A549 (cell line): ENCODE measurements around the gene HNMT. TPM values are rescaled to one million over a fixed set of nuclear protein-coding genes. Genes with fewer than 3 reads are reported as not detected.

Experiments used
- ATAC-seq, 2 experiments: fragments of 200-7000 bp in 1 of 2; fragments of >200 bp in 1 of 2; cut with Nextera tagmentation in 1 of 2; cut with Tn5 transposase in 1 of 2; 3 replicates each; pipeline versions ENCODE4 v1.8.0 to v1.9.1; 2018 to 2020; ENCODE audit warnings: mild to moderate bottlenecking in 1 of 2, moderate library complexity in 1 of 2
- CTCF ChIA-PET: fragments of 300-600 bp; sonication (Branson Sonifier 250); formaldehyde crosslinking; extraction: SDS; loops from one replicate; lab custom pipeline; 2021; ENCODE audit warnings: antibody characterized with exemption, inconsistent platforms; lab: Yijun Ruan, JAX
- POLR2A ChIA-PET: fragments of 350-600 bp; formaldehyde crosslinking; extraction: SDS; loops from one replicate; lab custom pipeline; 2021; ENCODE audit warnings: antibody characterized with exemption, inconsistent platforms; lab: Yijun Ruan, JAX
- DNase-seq, 2 experiments: peaks; one replicate each; pipeline versions ENCODE4 v3.0.0 to v3.0.0-alpha.2; 2011 to 2016; ENCODE audit warnings: low read depth in 1 of 2, low spot score in 1 of 2
- FAIRE-seq: peaks from 2 replicates; lab custom pipeline; 2011; peaks lifted over from hg19 to GRCh38; lab: Jason Lieb, UNC
- H3K27ac ChIP-seq, 2 experiments: fragments of >200 bp; sonication (Bioruptor Twin); formaldehyde crosslinking; 3 replicates each; pipeline ENCODE4 v1.5.1; 2016 to 2017
- H3K4me1 ChIP-seq: fragments of >200 bp; sonication (Bioruptor Twin); formaldehyde crosslinking; 3 replicates; pipeline ENCODE4 v1.6.1; 2016
- H3K4me2 ChIP-seq: fragments of >200 bp; sonication (Bioruptor Twin); formaldehyde crosslinking; 3 replicates; pipeline ENCODE4 v1.6.1; 2016
- H3K4me3 ChIP-seq: fragments of >200 bp; sonication (Bioruptor Twin); formaldehyde crosslinking; 3 replicates; pipeline ENCODE4 v1.5.1; 2016
- H3K9me3 ChIP-seq: fragments of >200 bp; sonication (Bioruptor Twin); formaldehyde crosslinking; 3 replicates; pipeline ENCODE4 v1.6.1; 2016
- BCL3 ChIP-seq: fragments of >200 bp; sonication (Bioruptor Twin); formaldehyde crosslinking; IDR thresholded peaks from 3 replicates; pipeline ENCODE4 v1.6.1; 2016
- CEBPB ChIP-seq, 2 experiments: fragments of >200 bp in 1 of 2; sonication (Bioruptor Twin) in 1 of 2; formaldehyde crosslinking in 1 of 2; IDR thresholded peaks; 2 replicates each; pipeline ENCODE4 v1.6.1; 2012 to 2016
- CHD2 ChIP-seq: fragments of 150-350 bp; IDR thresholded peaks from 2 replicates; pipeline ENCODE4 v1.6.1; 2014; ENCODE audit warnings: low read length; ENCODE audit not compliant: partially characterized antibody
- CHD4 ChIP-seq: fragments of 200-600 bp; sonication (generic); IDR thresholded peaks from 2 replicates; pipeline ENCODE4 v1.6.1; 2016; ENCODE audit warnings: antibody characterized with exemption, mild to moderate bottlenecking, borderline replicate concordance
- EP300 ChIP-seq, 2 experiments: fragments of >200 bp; sonication (Bioruptor Twin); formaldehyde crosslinking; IDR thresholded peaks; 2 replicates in 1 of 2; 3 replicates in 1 of 2; pipeline ENCODE4 v1.6.1; 2016 to 2017
- FOSL2 ChIP-seq, 2 experiments: fragments of 450-650 bp in 1 of 2; fragments of >200 bp in 1 of 2; sonication (Bioruptor Twin) in 1 of 2; formaldehyde crosslinking; IDR thresholded peaks; 2 replicates each; pipeline versions ENCODE4 v1.5.0 to v1.6.1; 2016 to 2020; ENCODE audit warnings: mild to moderate bottlenecking in 1 of 2, moderate library complexity in 1 of 2
- GATA3 ChIP-seq: IDR thresholded peaks from 2 replicates; pipeline ENCODE4 v1.6.1; 2012; ENCODE audit warnings: borderline replicate concordance
- HEYL ChIP-seq: fragments of 250-450 bp; sonication (Bioruptor Pico); IDR thresholded peaks from 2 replicates; pipeline ENCODE4 v1.8.0; 2021; ENCODE audit warnings: mild to moderate bottlenecking, moderate library complexity
- HMGXB4 ChIP-seq: fragments of 250-450 bp; sonication (Bioruptor Pico); IDR thresholded peaks from 2 replicates; pipeline ENCODE4 v1.5.0; 2021; ENCODE audit warnings: mild to moderate bottlenecking, moderate library complexity, borderline replicate concordance
- HOXB5 ChIP-seq: fragments of 250-450 bp; sonication (Bioruptor Pico); IDR thresholded peaks from 2 replicates; pipeline ENCODE4 v1.5.0; 2020; ENCODE audit warnings: mild to moderate bottlenecking, moderate library complexity
- JUN ChIP-seq, 2 experiments: fragments of >200 bp; sonication (Bioruptor Twin); formaldehyde crosslinking; IDR thresholded peaks; 2 replicates in 1 of 2; 3 replicates in 1 of 2; pipeline ENCODE4 v1.6.1; 2016 to 2017
- JUNB ChIP-seq: fragments of >200 bp; sonication (Bioruptor Twin); formaldehyde crosslinking; IDR thresholded peaks from 2 replicates; pipeline ENCODE4 v1.6.1; 2016
- MAFK ChIP-seq: fragments of 450-650 bp; IDR thresholded peaks from 2 replicates; pipeline ENCODE4 v1.6.1; 2014; ENCODE audit not compliant: partially characterized antibody
- MAZ ChIP-seq: fragments of 150-350 bp; IDR thresholded peaks from 2 replicates; pipeline ENCODE4 v1.6.1; 2014; ENCODE audit warnings: antibody characterized with exemption, low read depth, low read length, borderline replicate concordance
- NPAS2 ChIP-seq: fragments of 250-450 bp; sonication (Bioruptor Pico); IDR thresholded peaks from 2 replicates; pipeline ENCODE4 v1.8.0; 2022; ENCODE audit warnings: mild to moderate bottlenecking, moderate library complexity, borderline replicate concordance
- PBX3 ChIP-seq: IDR thresholded peaks from 2 replicates; pipeline ENCODE4 v1.6.1; 2012
- RAD21 ChIP-seq, 2 experiments: fragments of >200 bp in 1 of 2; sonication (Bioruptor Twin) in 1 of 2; formaldehyde crosslinking in 1 of 2; IDR thresholded peaks in 1 of 2; conservative IDR thresholded peaks in 1 of 2; 2 replicates in 1 of 2; 3 replicates in 1 of 2; pipeline ENCODE4 v1.6.1; 2012 to 2018; ENCODE audit warnings: inconsistent platforms in 1 of 2
- RNF2 ChIP-seq: fragments of 200-600 bp; sonication (generic); IDR thresholded peaks from 2 replicates; pipeline ENCODE4 v1.6.1; 2016; ENCODE audit warnings: low read depth, mild to moderate bottlenecking, antibody characterized with exemption, moderate library complexity, borderline replicate concordance
- SMC3 ChIP-seq: fragments of >200 bp; sonication (Bioruptor Twin); formaldehyde crosslinking; IDR thresholded peaks from 3 replicates; pipeline ENCODE4 v1.6.1; 2018; ENCODE audit warnings: inconsistent platforms
- TFCP2L1 ChIP-seq: fragments of 250-450 bp; sonication (Bioruptor Pico); IDR thresholded peaks from 2 replicates; pipeline ENCODE4 v1.5.0; 2021; ENCODE audit warnings: mild to moderate bottlenecking
- ZFP36 ChIP-seq: fragments of 450-650 bp; IDR thresholded peaks from 2 replicates; pipeline ENCODE4 v1.6.1; 2014; ENCODE audit warnings: borderline replicate concordance; ENCODE audit not compliant: partially characterized antibody
- WGBS: methylation state at CpG from one replicate; pipeline ENCODE4 v1.1.6; 2017; ENCODE audit errors: missing lambda C conversion rate; 5-methylcytosine and 5-hydroxymethylcytosine counted together
- polyA plus RNA-seq, 4 experiments: library from polyadenylated mRNA; depleted of rRNA in 3 of 4; stranded (reverse); fragments of >200 nt; fragmentation: RNase III in 1 of 4; extraction: RNeasy Plus Mini Kit Qiagen cat#74134 plus additional on column Dnase treatment in 1 of 4; gene quantifications; 2 replicates in 3 of 4; 3 replicates in 1 of 4; pipeline ENCODE4 v1.2.3, GENCODE V29; 2011 to 2017
- TF ChIP-seq, protein P1 (sequence below): IDR thresholded peaks from 2 replicates; pipeline ENCODE4 v1.6.1; 2012
- TF ChIP-seq, protein P2 (sequence below): fragments of 450-650 bp; IDR thresholded peaks from 2 replicates; pipeline ENCODE4 v1.6.1; 2014; ENCODE audit warnings: antibody characterized with exemption
- TF ChIP-seq, protein P3 (sequence below): fragments of 150-350 bp; IDR thresholded peaks from 2 replicates; pipeline ENCODE4 v1.6.1; 2014; ENCODE audit warnings: low read depth, mild to moderate bottlenecking, low read length

HNMT gene
- polyA plus RNA-seq, 2 of the 4 experiments (the other 2 are of a cell fraction), result 1.5 to 5.5 TPM

GRCh38 chr2:138059487-138060300, 95.4 kb downstream of the HNMT start:
- FAIRE-seq, result no peak
- 2% methylated on average over 3 of the region's 3 CpGs for WGBS
- H3K4me1 ChIP-seq, result peaks cover 24% of the 10 kb centered on the region
- no peak for TF ChIP-seq ZFP36
- peak in 1 of 2 experiments; percentile 18; a peak in 1 of 5 replicates for TF ChIP-seq RAD21 (conservative IDR thresholded peaks at IDR 0.05 in 1 of 2, IDR thresholded peaks at IDR 0.05 in 1 of 2)
- peak; percentile 93 for TF ChIP-seq MAFK
- 0 out of 3 replicates have a peak, but pooled peaks have one; percentile 41 for TF ChIP-seq SMC3
- TF ChIP-seq, all 56 proteins: peak for 3
- H3K4me3 ChIP-seq, result no peak overlapping the region
- CTCF ChIA-PET, result interaction anchor here (1.2 to 1.3 kb wide), 2 partner anchors 38 to 95 kb away, joined by 3 read pairs; partner anchors contain the start of gene HNMT
- DNase-seq (peak in 1 of 2 experiments; percentile 45), ATAC-seq (peak; percentile 84)
- POLR2A ChIA-PET, result interaction anchor here (1.5 kb wide), 1 partner anchor 12 kb away, joined by 5 read pairs; no protein-coding TSS in a partner anchor
- peaks cover 7% of the 10 kb centered on the region; the same call in 1 of the 3 replicates for H3K9me3 ChIP-seq
- peak overlapping the region; percentile 68 for H3K4me2 ChIP-seq
- peak overlapping the region; percentile 60 to 62 for H3K27ac ChIP-seq

DNA sequence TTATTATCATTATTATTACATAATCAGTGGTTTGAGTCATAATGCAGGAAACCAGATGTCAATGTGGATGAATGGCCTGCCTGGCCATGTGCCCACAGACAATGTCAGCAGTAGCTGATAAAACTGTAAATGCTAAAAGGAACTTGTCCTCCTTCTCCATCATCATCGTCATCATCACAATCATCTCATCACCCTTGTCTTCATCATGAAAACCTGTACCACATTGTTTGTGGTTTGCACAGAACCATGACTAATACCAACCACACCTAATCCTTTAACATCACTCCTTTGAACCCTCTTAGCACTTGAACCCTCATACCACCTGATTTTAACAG, 96.0 kb downstream of the HNMT start:
- peak; percentile 7 to 92 for DNase-seq
- no peak for FAIRE-seq
- Histone ChIP-seq H3K4me2 (peak overlapping the region; percentile 68), H3K4me1 (peaks cover 24% of the 10 kb centered on the region), H3K9me3 (peaks cover 7% of the 10 kb centered on the region; the same call in 1 of the 3 replicates), H3K27ac (peak overlapping the region; percentile 31 to 45; a peak in 5 of 6 replicates), H3K4me3 (no peak overlapping the region)
- CTCF ChIA-PET, result interaction anchor here (1.2 to 1.3 kb wide), 2 partner anchors 37 to 96 kb away, joined by 3 read pairs; partner anchors contain the start of gene HNMT
- TF ChIP-seq BCL3 (peak; percentile 94), CEBPB (IDR thresholded peaks at IDR 0.05) (peak; percentile 87 to 96; a peak in 3 of 4 replicates), JUN (IDR thresholded peaks at IDR 0.05) (peak; percentile 88 to 92; a peak in 4 of 5 replicates), RAD21 (conservative IDR thresholded peaks at IDR 0.05 in 1 of 2, IDR thresholded peaks at IDR 0.05 in 1 of 2) (peak in 1 of 2 experiments; percentile 63; a peak in 3 of 5 replicates), PBX3 (peak; percentile 79), MAFK (no peak), GATA3 (peak; percentile 98), NPAS2 (CRISPR knock-in tag) (no peak), FOSL2 (IDR thresholded peaks at IDR 0.05) (peak; percentile 91), FOSL2 (CRISPR knock-in tag; IDR thresholded peaks at IDR 0.05) (peak; percentile 87), EP300 (IDR thresholded peaks at IDR 0.05) (peak; percentile 84 to 86; a peak in 4 of 5 replicates), CHD2 (no peak), JUNB (peak; percentile 98), HOXB5 (CRISPR knock-in tag) (peak; percentile 98)
- TF ChIP-seq, protein P1, sequence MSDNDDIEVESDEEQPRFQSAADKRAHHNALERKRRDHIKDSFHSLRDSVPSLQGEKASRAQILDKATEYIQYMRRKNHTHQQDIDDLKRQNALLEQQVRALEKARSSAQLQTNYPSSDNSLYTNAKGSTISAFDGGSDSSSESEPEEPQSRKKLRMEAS, result peak; percentile 72; the same call in 1 of the 2 replicates
- TF ChIP-seq, protein P2, sequence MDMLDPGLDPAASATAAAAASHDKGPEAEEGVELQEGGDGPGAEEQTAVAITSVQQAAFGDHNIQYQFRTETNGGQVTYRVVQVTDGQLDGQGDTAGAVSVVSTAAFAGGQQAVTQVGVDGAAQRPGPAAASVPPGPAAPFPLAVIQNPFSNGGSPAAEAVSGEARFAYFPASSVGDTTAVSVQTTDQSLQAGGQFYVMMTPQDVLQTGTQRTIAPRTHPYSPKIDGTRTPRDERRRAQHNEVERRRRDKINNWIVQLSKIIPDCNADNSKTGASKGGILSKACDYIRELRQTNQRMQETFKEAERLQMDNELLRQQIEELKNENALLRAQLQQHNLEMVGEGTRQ, result no peak; the same call in 1 of the 2 replicates
- ATAC-seq, result peak; percentile 85 to 91
- POLR2A ChIA-PET, result interaction anchor here (1.5 kb wide), 1 partner anchor 11 kb away, joined by 5 read pairs; no protein-coding TSS in a partner anchor
- WGBS, result 0% methylated on average over 1 of the region's 1 CpG

- Histone ChIP-seq H3K9me3 (peaks cover 7% of the 10 kb centered on the region; the same call in 1 of the 3 replicates), H3K4me1 (peaks cover 24% of the 10 kb centered on the region), H3K4me3 (no peak overlapping the region), H3K4me2 (no peak overlapping the region), H3K27ac (peak overlapping the region in 1 of 2 experiments; percentile 23; a peak in 1 of 6 replicates)
- POLR2A ChIA-PET, result no interaction called here
- FAIRE-seq (no peak), ATAC-seq (no peak), DNase-seq (no peak)
- WGBS, result 91% methylated on average over 2 of the region's 2 CpGs
- CTCF ChIA-PET, result no interaction called here
- no peak for TF ChIP-seq HEYL (CRISPR knock-in tag)
- TF ChIP-seq JUNB, result no peak
- no peak for TF ChIP-seq CHD4
- TF ChIP-seq, protein P3, sequence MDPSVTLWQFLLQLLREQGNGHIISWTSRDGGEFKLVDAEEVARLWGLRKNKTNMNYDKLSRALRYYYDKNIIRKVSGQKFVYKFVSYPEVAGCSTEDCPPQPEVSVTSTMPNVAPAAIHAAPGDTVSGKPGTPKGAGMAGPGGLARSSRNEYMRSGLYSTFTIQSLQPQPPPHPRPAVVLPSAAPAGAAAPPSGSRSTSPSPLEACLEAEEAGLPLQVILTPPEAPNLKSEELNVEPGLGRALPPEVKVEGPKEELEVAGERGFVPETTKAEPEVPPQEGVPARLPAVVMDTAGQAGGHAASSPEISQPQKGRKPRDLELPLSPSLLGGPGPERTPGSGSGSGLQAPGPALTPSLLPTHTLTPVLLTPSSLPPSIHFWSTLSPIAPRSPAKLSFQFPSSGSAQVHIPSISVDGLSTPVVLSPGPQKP, result no peak
- TF ChIP-seq HMGXB4 (CRISPR knock-in tag), result no peak
- TF ChIP-seq TFCP2L1 (CRISPR knock-in tag), result no peak
- no peak for TF ChIP-seq RNF2
- TF ChIP-seq MAZ, result no peak
Measured at GRCh38 chr2:138061961-138062360, 97.7 kb downstream of the HNMT start.
